ENCODE data around the gene TMCC3. TPM values are rescaled to one million over a fixed set of nuclear protein-coding genes. Genes with fewer than 3 reads are reported as not detected.
A peak's percentile ranks its signal among the peaks of the same experiment; 100 is the strongest.

The TMCC3 gene
- total RNA-seq, 1 donor from 2014 or later, result 11.5 TPM

DNA sequence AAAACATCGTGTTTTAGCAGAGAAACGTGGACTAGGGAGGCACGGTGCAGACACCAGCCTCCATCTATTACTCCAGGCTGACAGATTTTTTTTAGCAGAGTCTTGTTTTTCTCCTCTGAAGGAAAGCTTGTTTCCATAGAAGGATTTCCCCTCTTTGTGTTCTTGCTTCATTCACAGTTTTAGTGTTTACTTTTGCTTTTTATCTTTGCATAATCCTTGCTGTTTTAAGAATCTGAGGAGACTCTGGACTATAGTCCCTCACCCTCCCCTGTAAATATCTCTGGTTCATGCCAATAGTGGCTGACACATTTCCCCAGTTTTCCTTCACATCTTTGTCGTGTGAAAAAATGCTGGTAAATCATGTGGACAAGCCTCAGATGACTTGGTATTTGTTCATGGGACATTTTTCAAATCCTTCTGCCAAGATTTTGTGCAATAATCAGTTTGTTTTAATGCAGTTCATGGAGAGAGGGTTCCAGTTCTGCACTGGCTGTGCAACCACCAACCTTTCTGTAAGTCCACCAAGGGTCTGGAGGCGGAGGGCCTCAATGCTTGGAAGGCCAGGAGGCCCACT, 39.9 kb upstream of the TMCC3 start:
- no peak overlapping the region for H3K27ac Mint-ChIP-seq
- no peaks in the 10 kb centered on the region for H3K9me3 Mint-ChIP-seq
- H3K4me1 Mint-ChIP-seq, result peaks cover 9% of the 10 kb centered on the region

DNA sequence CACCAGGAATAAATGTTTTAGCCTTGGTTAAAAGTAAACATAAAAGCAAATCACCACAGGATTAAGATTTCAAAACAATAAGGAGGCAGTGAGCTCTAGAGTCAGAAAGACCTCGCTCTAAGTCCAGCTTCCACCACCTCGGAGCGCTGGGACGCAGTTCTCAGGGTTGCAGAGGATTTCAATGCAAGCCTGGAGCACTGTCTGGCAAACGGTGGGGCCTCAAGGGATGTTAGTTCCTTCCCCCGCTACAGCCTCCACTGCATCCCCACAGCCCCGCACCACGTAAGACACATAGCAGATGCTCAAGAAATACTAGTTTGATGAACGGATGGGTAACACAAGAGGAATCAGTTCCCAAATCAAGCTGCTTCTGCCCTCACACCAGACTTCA, 39.3 kb upstream of the TMCC3 start:
- TF ChIP-seq, protein P1, sequence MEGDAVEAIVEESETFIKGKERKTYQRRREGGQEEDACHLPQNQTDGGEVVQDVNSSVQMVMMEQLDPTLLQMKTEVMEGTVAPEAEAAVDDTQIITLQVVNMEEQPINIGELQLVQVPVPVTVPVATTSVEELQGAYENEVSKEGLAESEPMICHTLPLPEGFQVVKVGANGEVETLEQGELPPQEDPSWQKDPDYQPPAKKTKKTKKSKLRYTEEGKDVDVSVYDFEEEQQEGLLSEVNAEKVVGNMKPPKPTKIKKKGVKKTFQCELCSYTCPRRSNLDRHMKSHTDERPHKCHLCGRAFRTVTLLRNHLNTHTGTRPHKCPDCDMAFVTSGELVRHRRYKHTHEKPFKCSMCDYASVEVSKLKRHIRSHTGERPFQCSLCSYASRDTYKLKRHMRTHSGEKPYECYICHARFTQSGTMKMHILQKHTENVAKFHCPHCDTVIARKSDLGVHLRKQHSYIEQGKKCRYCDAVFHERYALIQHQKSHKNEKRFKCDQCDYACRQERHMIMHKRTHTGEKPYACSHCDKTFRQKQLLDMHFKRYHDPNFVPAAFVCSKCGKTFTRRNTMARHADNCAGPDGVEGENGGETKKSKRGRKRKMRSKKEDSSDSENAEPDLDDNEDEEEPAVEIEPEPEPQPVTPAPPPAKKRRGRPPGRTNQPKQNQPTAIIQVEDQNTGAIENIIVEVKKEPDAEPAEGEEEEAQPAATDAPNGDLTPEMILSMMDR (IDR thresholded peaks at IDR 0.05; ENCODE audit: unreplicated experiment), result no peak
- Mint-ChIP-seq H3K9me3 (no peaks in the 10 kb centered on the region), H3K4me1 (peaks cover 9% of the 10 kb centered on the region), H3K4me3 (no peak overlapping the region), H3K36me3 (no peaks in the 10 kb centered on the region), H3K27me3 (ENCODE audit: low read depth) (no peaks in the 10 kb centered on the region), H3K27ac (no peak overlapping the region)
- DNase-seq (ENCODE audit: low spot score in 2 of 2, unreplicated experiment in 2 of 2), result no peak

More for the DNA sequence above, 39.9 kb upstream of the TMCC3 start:
- no peaks in the 10 kb centered on the region for H3K27me3 Mint-ChIP-seq (ENCODE audit: low read depth)
- no peak for DNase-seq (ENCODE audit: low spot score in 2 of 2, unreplicated experiment in 2 of 2)
- TF ChIP-seq, protein P1 (IDR thresholded peaks at IDR 0.05; ENCODE audit: unreplicated experiment), result no peak
- no peak overlapping the region for H3K4me3 Mint-ChIP-seq
- H3K36me3 Mint-ChIP-seq, result no peaks in the 10 kb centered on the region

- Mint-ChIP-seq H3K4me1 (peaks cover 9% of the 10 kb centered on the region), H3K9me3 (no peaks in the 10 kb centered on the region), H3K27ac (no peak overlapping the region), H3K36me3 (no peaks in the 10 kb centered on the region), H3K4me3 (no peak overlapping the region), H3K27me3 (ENCODE audit: low read depth) (no peaks in the 10 kb centered on the region)
- TF ChIP-seq, protein P1 (IDR thresholded peaks at IDR 0.05; ENCODE audit: unreplicated experiment), result no peak
- no peak for DNase-seq (ENCODE audit: low spot score in 2 of 2, unreplicated experiment in 2 of 2)
Measured at GRCh38 chr12:94689002-94689645, 38.8 kb upstream of the TMCC3 start.

DNA sequence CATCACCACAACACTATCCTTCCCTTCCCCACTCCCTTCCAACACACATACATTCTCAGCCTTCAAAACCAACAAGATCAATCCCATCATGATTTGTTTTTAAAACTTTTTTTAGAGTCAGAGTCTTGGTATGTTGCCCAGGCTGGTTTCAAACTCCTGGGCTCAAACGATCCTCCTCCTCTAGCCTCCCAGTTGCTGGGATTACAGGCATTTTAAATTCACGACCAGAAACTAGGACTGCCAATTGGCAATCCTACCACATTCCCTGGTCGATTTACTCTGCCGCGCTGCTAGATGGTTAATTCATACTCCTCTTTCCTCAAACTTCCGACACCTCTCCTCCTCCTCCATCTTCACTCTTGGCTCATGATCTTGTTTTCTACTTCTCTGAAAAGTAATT, 37.5 kb upstream of the TMCC3 start:
- Mint-ChIP-seq H3K36me3 (no peaks in the 10 kb centered on the region), H3K4me1 (peaks cover 2% of the 10 kb centered on the region), H3K4me3 (no peak overlapping the region), H3K9me3 (no peaks in the 10 kb centered on the region), H3K27ac (no peak overlapping the region), H3K27me3 (ENCODE audit: low read depth) (no peaks in the 10 kb centered on the region)
- DNase-seq (ENCODE audit: low spot score in 2 of 2, unreplicated experiment in 2 of 2), result no peak
- TF ChIP-seq, protein P1 (IDR thresholded peaks at IDR 0.05; ENCODE audit: unreplicated experiment), result no peak

DNA sequence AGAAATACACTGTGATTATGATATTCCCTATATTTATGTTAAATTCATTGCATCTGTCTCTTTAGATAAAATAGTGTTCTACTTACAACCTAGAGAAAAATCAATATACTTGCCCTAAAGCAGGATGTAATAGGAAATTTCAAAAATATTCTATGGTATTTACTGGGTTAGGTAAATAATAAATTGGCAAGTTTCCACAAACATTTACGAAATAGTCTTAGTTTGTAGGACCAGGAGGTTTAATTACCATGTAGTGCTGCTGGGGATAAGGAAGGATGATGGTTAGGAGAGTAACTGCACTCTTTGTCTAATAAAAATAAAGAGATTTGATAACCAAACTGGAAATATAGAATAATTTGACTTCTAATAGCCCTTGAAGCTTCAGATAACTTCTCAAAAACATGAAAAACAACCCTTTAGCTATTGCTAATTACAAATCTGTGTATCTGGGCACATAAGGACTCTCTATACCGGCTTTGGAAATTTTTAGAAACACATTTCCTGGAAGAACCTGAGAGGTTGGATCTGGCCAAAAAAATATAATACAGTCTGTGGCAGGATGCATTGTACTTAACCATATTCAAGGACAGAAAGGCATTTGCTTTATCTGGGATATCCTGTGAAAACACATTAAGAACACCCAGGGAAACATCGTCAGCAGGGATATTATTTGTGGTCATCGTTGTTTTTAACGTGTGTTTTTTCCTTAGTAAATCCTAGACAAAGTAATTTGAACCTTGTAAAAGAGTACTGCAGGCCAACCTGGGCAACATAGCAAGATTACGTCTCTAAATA, 36.7 kb upstream of the TMCC3 start:
- peak overlapping the region; percentile 29 for H3K27ac Mint-ChIP-seq
- no peak overlapping the region for H3K4me3 Mint-ChIP-seq
- DNase-seq (ENCODE audit: low spot score in 2 of 2, unreplicated experiment in 2 of 2), result no peak
- TF ChIP-seq, protein P1 (IDR thresholded peaks at IDR 0.05; ENCODE audit: unreplicated experiment), result no peak
- H3K4me1 Mint-ChIP-seq, result peaks cover 2% of the 10 kb centered on the region
- H3K36me3 Mint-ChIP-seq, result no peaks in the 10 kb centered on the region
- no peaks in the 10 kb centered on the region for H3K9me3 Mint-ChIP-seq
- no peaks in the 10 kb centered on the region for H3K27me3 Mint-ChIP-seq (ENCODE audit: low read depth)

All from mesothelial cell of epicardium (in vitro differentiated cells).